Astrocyte of the cerebellum (primary cell): ENCODE measurements around the gene TLCD1.

Experiments
- DNase-seq: peaks from one replicate; pipeline ENCODE4 v3.0.0-alpha.2; 2011; ENCODE audit warnings: low read depth
- H3K4me3 ChIP-seq: 2 replicates; pipeline ENCODE4 v1.5.1; 2011; ENCODE audit warnings: mild to moderate bottlenecking, low read depth, low read length, moderate library complexity
- CTCF ChIP-seq: IDR thresholded peaks from 2 replicates; pipeline ENCODE4 v1.5.1; 2012; ENCODE audit warnings: low read length, low read depth, moderate library complexity, mild to moderate bottlenecking; ENCODE audit errors: missing control alignments
- in situ Hi-C: cut with HindIII; loops from 2 replicates; pipeline ENCODE4 v1.10.0; 2017; ENCODE audit warnings: low sequenced_read_pairs

Gene TLCD1

GRCh38 chr17:28711723-28712031, 14.4 kb downstream of the TLCD1 start, which contains the start of gene PROCA1:
TSS of gene PROCA1 (minus strand) at chr17:28711888. CDS start at chr17:28711660, 228 bp downstream.
- DNase-seq = no peak
- peak within 1 kb of the TSS; percentile 54 for H3K4me3 ChIP-seq
- in situ Hi-C loops = no loop called here
- no peak for TF ChIP-seq CTCF

GRCh38 chr17:28710861-28711722, 14.9 kb downstream of the TLCD1 start:
- peak overlapping the region; percentile 54 for H3K4me3 ChIP-seq
- no peak for TF ChIP-seq CTCF
- in situ Hi-C loops = no loop called here
- DNase-seq = no peak

GRCh38 chr17:28707339-28707720, 18.7 kb downstream of the TLCD1 start:
- no peak overlapping the region for H3K4me3 ChIP-seq
- TF ChIP-seq CTCF = no peak
- no peak for DNase-seq
- in situ Hi-C loops = no loop called here

- no peak for DNase-seq
- no peak for TF ChIP-seq CTCF
- in situ Hi-C loops = no loop called here
- H3K4me3 ChIP-seq = no peak overlapping the region
These were observed 19.3 kb downstream of the TLCD1 start for GRCh38 chr17:28706471-28707338.

GRCh38 chr17:28705728-28706334, 20.2 kb downstream of the TLCD1 start:
- no peak overlapping the region for H3K4me3 ChIP-seq
- in situ Hi-C loops = no loop called here
- TF ChIP-seq CTCF = no peak

GRCh38 chr17:28705074-28705659, 20.9 kb downstream of the TLCD1 start:
- in situ Hi-C loops = no loop called here
- no peak for TF ChIP-seq CTCF
- no peak for DNase-seq
- no peak overlapping the region for H3K4me3 ChIP-seq

More at GRCh38 chr17:28705728-28706334, 20.2 kb downstream of the TLCD1 start:
- DNase-seq = no peak
